ENCODE measurements around the gene IFITM10.

Gene IFITM10

GRCh38 chr11:1744137-1744886 lies 6.1 kb downstream of the IFITM10 start:
- TF ChIP-seq CTCF (IDR thresholded peaks at IDR 0.05; ENCODE audit: low read depth, low read length, missing control alignments), result no peak
- H3K4me3 ChIP-seq (ENCODE audit: low read depth, low read length), result no peak overlapping the region
- no peak for DNase-seq (ENCODE audit: low read depth)
- in situ Hi-C loops (cut with HindIII; ENCODE audit: low sequenced_read_pairs), result no loop called here

- no peak for DNase-seq (ENCODE audit: low read depth)
- TF ChIP-seq CTCF (IDR thresholded peaks at IDR 0.05; ENCODE audit: low read depth, low read length, missing control alignments), result no peak
- H3K4me3 ChIP-seq (ENCODE audit: low read depth, low read length), result no peak overlapping the region
- in situ Hi-C loops (cut with HindIII; ENCODE audit: low sequenced_read_pairs), result no loop called here
Observed at GRCh38 chr11:1743585-1744136, 6.7 kb downstream of the IFITM10 start.

- in situ Hi-C loops (cut with HindIII; ENCODE audit: low sequenced_read_pairs), result no loop called here
- DNase-seq (ENCODE audit: low read depth), result no peak
- no peak overlapping the region for H3K4me3 ChIP-seq (ENCODE audit: low read depth, low read length)
- TF ChIP-seq CTCF (IDR thresholded peaks at IDR 0.05; ENCODE audit: low read depth, low read length, missing control alignments), result no peak
Observed at GRCh38 chr11:1742869-1743584, 7.4 kb downstream of the IFITM10 start.

GRCh38 chr11:1742371-1742770 lies 8.0 kb downstream of the IFITM10 start:
- in situ Hi-C loops (cut with HindIII; ENCODE audit: low sequenced_read_pairs), result no loop called here
- no peak overlapping the region for H3K4me3 ChIP-seq (ENCODE audit: low read depth, low read length)
- DNase-seq (ENCODE audit: low read depth), result no peak
- no peak for TF ChIP-seq CTCF (IDR thresholded peaks at IDR 0.05; ENCODE audit: low read depth, low read length, missing control alignments)

- DNase-seq (ENCODE audit: low read depth), result no peak
- H3K4me3 ChIP-seq (ENCODE audit: low read depth, low read length), result no peak overlapping the region
- TF ChIP-seq CTCF (IDR thresholded peaks at IDR 0.05; ENCODE audit: low read depth, low read length, missing control alignments), result no peak
- in situ Hi-C loops (cut with HindIII; ENCODE audit: low sequenced_read_pairs), result no loop called here
Observed at GRCh38 chr11:1741741-1742140, 8.7 kb downstream of the IFITM10 start.

- no peak overlapping the region for H3K4me3 ChIP-seq (ENCODE audit: low read depth, low read length)
- no peak for DNase-seq (ENCODE audit: low read depth)
- in situ Hi-C loops (cut with HindIII; ENCODE audit: low sequenced_read_pairs), result no loop called here
- TF ChIP-seq CTCF (IDR thresholded peaks at IDR 0.05; ENCODE audit: low read depth, low read length, missing control alignments), result no peak
Observed at GRCh38 chr11:1740786-1741530, 9.4 kb downstream of the IFITM10 start.

Measured in astrocyte of the cerebellum (primary cell).